Stimulated activated CD4-positive, alpha-beta T cell treated with anti-CD3 and anti-CD28 coated beads, Interleukin-1b, Interleukin-23, amount 100 ng/mL, for 1 hour (primary cell): ENCODE measurements around the gene PIAS1.
"Not testable (repeated sequence)": the region's sequence is repeated elsewhere in the genome, so short reads cannot be mapped to it uniquely, and the experiment has no call there.

Experiments
- DNase-seq, 2 donors: peaks; one replicate each; pipeline ENCODE4 v3.0.0-alpha.2; 2020; ENCODE audit warnings: low read depth in 2 of 2

PIAS1 gene

DNA sequence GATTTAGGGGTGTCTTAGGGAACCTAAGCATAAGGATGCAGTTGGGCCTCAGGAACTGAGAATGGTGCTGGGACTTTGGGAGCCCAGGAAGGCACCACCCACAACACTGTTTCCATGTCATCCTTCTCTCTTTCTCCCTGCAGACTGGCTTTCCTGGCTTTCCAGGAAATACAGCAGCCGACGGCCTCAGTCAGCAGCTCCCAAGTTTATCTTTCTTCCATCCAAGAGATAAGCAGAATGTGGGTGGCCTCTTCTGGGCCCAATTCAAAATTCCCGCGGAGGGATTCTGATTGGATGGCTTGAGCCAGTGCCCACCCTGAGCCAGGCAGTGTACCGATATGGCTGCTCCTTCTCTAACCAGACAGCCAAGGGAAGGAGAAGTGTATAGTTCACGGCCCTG is 179.9 kb downstream of the PIAS1 start:
- no peak for DNase-seq

DNA sequence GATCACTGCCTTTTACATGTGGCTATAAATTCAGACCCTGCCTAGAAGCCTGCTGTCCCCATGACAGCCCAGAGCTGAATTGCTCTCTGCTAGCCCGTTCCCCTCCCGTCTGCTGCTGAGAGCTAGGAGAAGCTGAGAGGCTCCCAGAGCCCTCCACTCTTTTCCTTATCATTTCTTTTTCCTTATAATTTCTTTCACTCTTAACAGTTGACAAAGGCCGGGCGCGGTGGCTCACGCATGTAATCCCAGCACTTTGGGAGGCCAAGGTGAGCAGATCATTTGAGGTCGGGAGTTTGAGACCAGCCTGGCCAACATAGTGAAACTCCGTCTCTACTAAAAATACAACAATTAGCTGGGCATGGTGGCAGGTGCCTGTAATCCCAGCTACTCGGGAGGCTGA is 180.4 kb downstream of the PIAS1 start:
- DNase-seq: not testable (repeated sequence)

DNA sequence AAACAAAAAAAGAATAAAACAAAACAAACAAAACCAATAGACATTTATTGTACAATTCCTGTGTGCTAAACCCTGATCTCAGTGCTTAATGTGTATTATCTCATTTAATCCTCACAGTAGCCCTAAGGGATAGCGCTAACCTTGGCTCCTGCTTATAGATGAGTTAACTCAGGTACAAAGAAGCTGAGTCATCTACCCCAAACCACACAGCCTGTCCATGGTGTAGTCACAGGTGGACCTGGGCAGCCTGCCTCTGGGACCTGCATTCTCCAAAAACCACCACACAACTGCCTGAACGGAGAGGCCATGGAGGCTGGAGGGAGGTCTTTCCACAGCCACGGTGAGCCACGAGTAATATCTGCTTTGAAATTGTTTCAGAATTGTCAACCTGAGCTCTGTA is 180.9 kb downstream of the PIAS1 start:
- DNase-seq: no peak

DNA sequence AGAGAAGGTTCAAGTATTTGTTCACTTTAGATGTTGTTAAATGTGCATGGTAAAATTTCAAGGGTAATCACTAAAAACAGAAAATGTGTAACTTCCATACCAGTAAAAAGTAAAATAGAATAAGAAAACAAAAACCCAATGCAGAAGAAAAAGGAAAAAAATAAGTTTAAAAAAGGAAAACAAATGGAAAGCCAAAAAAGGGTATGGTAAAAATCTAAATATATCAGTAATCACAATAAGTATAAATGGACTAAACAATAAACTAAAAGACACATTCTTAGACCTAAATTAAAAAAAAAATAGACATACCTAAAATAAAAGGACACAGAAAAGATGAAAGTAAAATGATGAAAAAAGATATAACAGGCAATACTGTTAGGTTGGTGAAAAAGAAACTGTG is 184.9 kb downstream of the PIAS1 start:
- no peak for DNase-seq

DNA sequence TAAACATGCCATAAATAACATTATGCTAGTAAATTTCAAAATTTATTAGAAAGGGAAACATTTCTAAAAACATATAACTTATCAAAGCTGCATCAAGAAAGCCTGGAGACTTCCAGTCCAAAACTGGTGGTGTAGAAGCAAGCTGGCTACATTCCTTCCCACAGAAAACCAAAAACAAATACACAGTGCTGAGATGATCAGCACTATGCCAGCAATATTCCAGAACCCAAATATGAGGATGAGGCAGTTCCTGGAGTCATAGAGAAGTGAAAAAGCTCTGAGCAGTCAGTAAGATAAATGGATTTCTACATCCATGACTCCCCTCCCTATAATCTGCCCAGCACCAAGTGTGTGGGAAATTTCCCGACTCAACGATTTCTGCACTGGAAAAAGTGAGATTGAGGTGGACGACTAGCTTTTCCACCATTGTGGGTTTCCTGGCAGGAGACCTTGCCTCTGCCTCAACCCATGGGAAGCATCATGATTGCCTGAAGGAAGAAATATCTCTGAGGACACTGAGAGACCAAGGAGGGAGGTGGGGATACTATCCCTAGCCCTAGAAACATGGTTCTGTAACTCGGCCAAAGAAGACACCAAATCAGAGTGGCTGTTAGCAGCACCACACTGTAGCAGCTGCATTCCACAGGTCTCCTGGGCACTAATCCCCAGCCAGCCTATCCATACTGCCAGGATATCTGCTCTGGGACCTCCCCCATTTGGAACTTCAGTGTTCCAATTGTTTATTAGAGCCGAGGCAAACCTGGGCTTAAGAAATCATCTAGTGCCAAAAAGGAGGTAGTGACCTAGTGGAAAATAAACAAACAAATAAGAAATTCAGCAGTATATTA is 187.2 kb downstream of the PIAS1 start:
- DNase-seq: no peak
